ENCODE data around the gene NID1.
A peak's percentile ranks its signal among the peaks of the same experiment; 100 is the strongest.
"Not testable (repeated sequence)": the region's sequence is repeated elsewhere in the genome, so short reads cannot be mapped to it uniquely, and the experiment has no call there.

Gene NID1

DNA sequence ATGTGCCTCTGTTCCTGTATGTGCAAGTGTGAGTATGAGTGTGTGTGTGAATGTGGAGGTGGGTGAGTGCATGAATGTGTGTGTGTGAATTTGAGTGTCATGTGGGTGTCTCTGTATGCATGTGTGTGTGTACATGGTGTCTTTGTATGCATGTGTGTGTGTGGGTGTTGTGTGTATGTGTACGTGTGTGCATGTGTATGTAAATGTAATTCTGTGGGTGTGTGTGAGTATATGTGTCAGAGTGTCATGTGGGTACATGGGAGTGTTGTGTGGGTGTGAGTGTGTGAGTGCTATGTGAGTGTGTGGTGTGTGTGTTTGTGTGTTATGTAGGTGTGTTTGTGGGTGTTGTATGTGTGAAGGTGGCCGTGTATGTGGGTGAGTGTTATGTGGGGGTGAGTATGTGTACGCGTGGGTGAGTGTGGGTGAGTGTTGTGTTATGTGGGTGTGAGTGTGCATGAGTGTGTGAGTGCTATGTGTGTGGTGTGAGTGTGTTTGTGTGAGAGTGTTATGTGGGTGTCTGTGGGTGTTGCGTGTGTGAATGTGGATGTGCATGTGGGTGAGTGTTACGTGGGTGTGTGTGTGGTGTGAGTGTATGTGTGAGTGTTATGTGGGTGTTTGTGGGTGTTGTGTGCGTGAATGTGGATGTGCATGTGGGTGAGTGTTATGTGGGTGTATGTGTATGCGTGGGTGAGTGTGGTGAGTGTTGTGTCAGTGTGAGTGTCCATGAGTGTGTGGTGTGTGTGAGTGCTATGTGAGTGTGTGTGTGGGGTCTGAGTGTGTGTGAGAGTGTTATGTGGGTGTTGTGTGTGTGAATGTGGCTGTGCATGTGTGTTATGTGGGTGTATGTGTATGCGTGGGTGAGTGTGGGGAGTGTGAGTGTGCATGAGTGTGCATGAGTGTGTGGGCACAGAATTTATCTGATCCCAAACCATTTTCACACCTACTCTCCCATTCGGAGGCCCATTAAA, 36.6 kb upstream of the NID1 start:
- H3K27me3 Mint-ChIP-seq, result peaks cover 18% of the 10 kb centered on the region
- DNase-seq (ENCODE audit: low spot score in 2 of 2) (no peak), ATAC-seq (ENCODE audit: low read depth) (no peak)
- no peak overlapping the region for H3K4me3 Mint-ChIP-seq
- H3K36me3 Mint-ChIP-seq, result peaks cover 2% of the 10 kb centered on the region
- peaks cover 4% of the 10 kb centered on the region for H3K4me1 Mint-ChIP-seq
- H3K9me3 Mint-ChIP-seq, result peaks cover 4% of the 10 kb centered on the region
- H3K27ac Mint-ChIP-seq, result no peak overlapping the region

- Mint-ChIP-seq H3K27ac (no peak overlapping the region), H3K4me3 (no peak overlapping the region), H3K36me3 (peaks cover 2% of the 10 kb centered on the region), H3K4me1 (peaks cover 4% of the 10 kb centered on the region), H3K9me3 (peaks cover 6% of the 10 kb centered on the region), H3K27me3 (peaks cover 21% of the 10 kb centered on the region)
- DNase-seq (ENCODE audit: low spot score in 2 of 2), result no peak
- no peak for ATAC-seq (ENCODE audit: low read depth)
These were observed 35.9 kb upstream of the NID1 start for GRCh38 chr1:236100799-236101198.

DNA sequence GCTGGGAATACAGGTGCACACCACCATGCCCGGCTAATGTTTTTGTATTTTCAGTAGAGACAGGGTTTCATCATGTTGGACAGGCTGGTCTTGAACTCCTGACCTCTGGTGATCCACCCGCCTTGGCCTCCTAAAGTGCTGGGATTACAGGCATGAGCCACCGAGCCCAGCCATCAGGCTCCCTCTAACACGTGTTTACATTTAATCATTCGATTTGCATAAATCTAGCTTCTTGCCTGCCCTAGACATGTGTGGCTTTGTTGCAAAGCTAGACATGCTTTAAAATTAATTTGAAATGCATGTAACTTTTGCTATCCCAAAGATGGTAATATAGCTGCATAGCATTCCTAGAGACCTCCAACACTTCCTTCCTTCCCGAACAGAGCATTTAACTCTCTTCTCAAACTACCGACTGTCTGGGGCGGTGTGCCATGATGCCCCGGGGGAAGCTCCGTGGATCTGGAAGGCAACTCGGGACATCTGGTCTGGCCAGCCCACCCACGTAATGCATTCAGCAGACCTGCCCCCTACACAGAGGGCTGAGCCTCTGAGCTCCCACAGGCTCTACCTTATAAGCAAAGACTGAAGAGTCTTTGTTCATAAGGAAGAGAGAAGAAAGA, 34.6 kb upstream of the NID1 start:
- peaks cover 26% of the 10 kb centered on the region for H3K27me3 Mint-ChIP-seq
- H3K9me3 Mint-ChIP-seq, result peaks cover 7% of the 10 kb centered on the region
- no peak for DNase-seq (ENCODE audit: low spot score in 2 of 2)
- peaks cover 2% of the 10 kb centered on the region for H3K36me3 Mint-ChIP-seq
- ATAC-seq (ENCODE audit: low read depth), result no peak
- no peak overlapping the region for H3K27ac Mint-ChIP-seq
- H3K4me1 Mint-ChIP-seq, result peaks cover 4% of the 10 kb centered on the region
- H3K4me3 Mint-ChIP-seq, result no peak overlapping the region

- ATAC-seq (ENCODE audit: low read depth) (no peak), DNase-seq (ENCODE audit: low spot score in 2 of 2) (no peak)
- Mint-ChIP-seq H3K4me1 (peaks cover 2% of the 10 kb centered on the region), H3K9me3 (peaks cover 7% of the 10 kb centered on the region), H3K4me3 (no peak overlapping the region), H3K36me3 (peaks cover 2% of the 10 kb centered on the region), H3K27ac (no peak overlapping the region), H3K27me3 (peaks cover 27% of the 10 kb centered on the region)
These were observed 33.4 kb upstream of the NID1 start for GRCh38 chr1:236098267-236098666.

- not testable (repeated sequence) for H3K9me3 Mint-ChIP-seq, H3K4me1 Mint-ChIP-seq, H3K27ac Mint-ChIP-seq, H3K36me3 Mint-ChIP-seq, H3K4me3 Mint-ChIP-seq
- ATAC-seq (ENCODE audit: low read depth) (peak; percentile 43), DNase-seq (ENCODE audit: low spot score in 2 of 2) (peak; percentile 18 to 56)
- peaks cover 27% of the 10 kb centered on the region for H3K27me3 Mint-ChIP-seq
These were observed 32.0 kb upstream of the NID1 start for GRCh38 chr1:236096660-236097482.

DNA sequence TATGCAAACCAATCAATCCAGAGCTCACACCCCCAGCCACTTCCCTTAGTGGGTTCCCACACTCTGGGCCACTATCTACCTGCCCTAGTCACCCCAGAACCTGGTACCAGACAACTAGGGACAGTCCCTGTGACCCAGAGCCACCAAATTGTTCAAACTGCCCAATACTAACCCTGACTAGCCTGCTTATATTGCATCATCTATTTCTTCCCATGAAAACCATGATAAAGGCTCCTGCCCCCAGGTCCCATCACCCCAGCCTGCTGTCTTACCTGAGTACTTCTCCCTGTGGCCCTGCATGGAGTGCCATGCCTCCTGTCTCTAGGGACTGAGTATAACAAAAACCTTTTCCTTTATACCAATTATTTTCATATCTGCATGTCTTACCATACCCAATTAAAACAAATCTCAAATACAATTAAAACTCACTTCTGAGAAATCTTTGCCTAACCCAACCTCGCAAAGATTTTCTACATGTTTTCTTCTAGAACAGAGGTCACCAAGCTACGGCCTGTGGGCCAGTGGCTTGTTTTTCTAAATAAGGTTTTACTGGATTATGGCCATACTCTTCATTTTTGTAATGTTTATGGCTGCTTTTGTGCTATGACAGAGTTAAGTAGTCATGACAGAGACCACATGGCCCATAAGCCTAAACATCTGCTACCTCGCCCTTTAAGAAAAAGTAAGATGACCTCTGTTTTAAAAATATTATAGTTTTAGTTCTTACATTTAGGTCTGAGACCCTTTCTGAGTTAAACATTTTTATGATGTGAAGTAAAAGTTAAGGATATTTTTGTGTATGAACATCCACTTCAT, 31.0 kb upstream of the NID1 start:
- H3K27me3 Mint-ChIP-seq, result peaks cover 27% of the 10 kb centered on the region
- H3K4me1 Mint-ChIP-seq, result peaks cover 2% of the 10 kb centered on the region
- DNase-seq (ENCODE audit: low spot score in 2 of 2), result no peak
- H3K27ac Mint-ChIP-seq, result no peak overlapping the region
- peaks cover 7% of the 10 kb centered on the region for H3K9me3 Mint-ChIP-seq
- H3K4me3 Mint-ChIP-seq, result no peak overlapping the region
- ATAC-seq (ENCODE audit: low read depth), result no peak
- H3K36me3 Mint-ChIP-seq, result peaks cover 2% of the 10 kb centered on the region

GRCh38 chr1:236092899-236093298, 28.0 kb upstream of the NID1 start:
- Mint-ChIP-seq H3K4me3 (no peak overlapping the region), H3K36me3 (peaks cover 2% of the 10 kb centered on the region), H3K9me3 (peaks cover 7% of the 10 kb centered on the region), H3K4me1 (peaks cover 2% of the 10 kb centered on the region), H3K27ac (no peak overlapping the region), H3K27me3 (peaks cover 21% of the 10 kb centered on the region)
- DNase-seq (ENCODE audit: low spot score in 2 of 2), result no peak
- ATAC-seq (ENCODE audit: low read depth), result no peak

GRCh38 chr1:236091933-236092318, 27.0 kb upstream of the NID1 start:
- peaks cover 10% of the 10 kb centered on the region for H3K9me3 Mint-ChIP-seq
- H3K4me1 Mint-ChIP-seq, result no peaks in the 10 kb centered on the region
- no peak overlapping the region for H3K4me3 Mint-ChIP-seq

DNA sequence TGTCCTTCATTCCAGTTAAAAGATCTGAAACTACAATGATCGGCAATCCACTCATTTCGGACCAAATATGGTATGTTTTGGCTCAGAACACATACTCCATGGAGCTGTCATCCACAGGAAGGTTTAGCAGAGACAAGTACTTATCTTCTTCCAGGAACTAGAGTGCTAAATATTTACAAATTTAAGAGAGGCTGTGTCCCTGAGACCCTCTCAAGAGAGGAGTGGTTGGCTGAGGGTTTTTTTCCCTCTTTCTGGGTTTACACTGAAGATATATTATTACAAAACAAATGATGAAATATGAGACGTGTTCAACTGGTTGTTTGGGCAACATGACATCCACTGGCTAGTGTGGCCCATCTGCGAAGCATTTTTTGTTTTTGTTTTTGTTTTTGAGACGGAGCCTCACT, 25.9 kb upstream of the NID1 start:
- DNase-seq (ENCODE audit: low spot score in 2 of 2) (no peak), ATAC-seq (ENCODE audit: low read depth) (no peak)
- peaks cover 3% of the 10 kb centered on the region for H3K36me3 Mint-ChIP-seq
- no peaks in the 10 kb centered on the region for H3K4me1 Mint-ChIP-seq
- H3K27ac Mint-ChIP-seq, result no peak overlapping the region
- H3K9me3 Mint-ChIP-seq, result peaks cover 5% of the 10 kb centered on the region
- H3K4me3 Mint-ChIP-seq, result no peak overlapping the region
- H3K27me3 Mint-ChIP-seq, result peaks cover 14% of the 10 kb centered on the region

More at GRCh38 chr1:236091933-236092318, 27.0 kb upstream of the NID1 start:
- H3K27me3 Mint-ChIP-seq, result peaks cover 20% of the 10 kb centered on the region
- H3K27ac Mint-ChIP-seq, result no peak overlapping the region
- DNase-seq (ENCODE audit: low spot score in 2 of 2) (no peak), ATAC-seq (ENCODE audit: low read depth) (no peak)
- peaks cover 5% of the 10 kb centered on the region for H3K36me3 Mint-ChIP-seq

- no peak for DNase-seq (ENCODE audit: low spot score in 2 of 2)
- Mint-ChIP-seq H3K4me3 (no peak overlapping the region), H3K4me1 (no peaks in the 10 kb centered on the region), H3K36me3 (peaks cover 3% of the 10 kb centered on the region), H3K27ac (no peak overlapping the region), H3K9me3 (peaks cover 8% of the 10 kb centered on the region), H3K27me3 (peaks cover 12% of the 10 kb centered on the region)
- ATAC-seq (ENCODE audit: low read depth), result no peak
These were observed 24.3 kb upstream of the NID1 start for GRCh38 chr1:236089046-236089773.

- no peak for ATAC-seq (ENCODE audit: low read depth)
- H3K36me3 Mint-ChIP-seq, result peaks cover 3% of the 10 kb centered on the region
- H3K4me3 Mint-ChIP-seq, result no peak overlapping the region
- H3K27me3 Mint-ChIP-seq, result peaks cover 12% of the 10 kb centered on the region
- peaks cover 8% of the 10 kb centered on the region for H3K9me3 Mint-ChIP-seq
- H3K27ac Mint-ChIP-seq, result no peak overlapping the region
- DNase-seq (ENCODE audit: low spot score in 2 of 2), result no peak
- no peaks in the 10 kb centered on the region for H3K4me1 Mint-ChIP-seq
These were observed 21.6 kb upstream of the NID1 start for GRCh38 chr1:236086537-236086936.

DNA sequence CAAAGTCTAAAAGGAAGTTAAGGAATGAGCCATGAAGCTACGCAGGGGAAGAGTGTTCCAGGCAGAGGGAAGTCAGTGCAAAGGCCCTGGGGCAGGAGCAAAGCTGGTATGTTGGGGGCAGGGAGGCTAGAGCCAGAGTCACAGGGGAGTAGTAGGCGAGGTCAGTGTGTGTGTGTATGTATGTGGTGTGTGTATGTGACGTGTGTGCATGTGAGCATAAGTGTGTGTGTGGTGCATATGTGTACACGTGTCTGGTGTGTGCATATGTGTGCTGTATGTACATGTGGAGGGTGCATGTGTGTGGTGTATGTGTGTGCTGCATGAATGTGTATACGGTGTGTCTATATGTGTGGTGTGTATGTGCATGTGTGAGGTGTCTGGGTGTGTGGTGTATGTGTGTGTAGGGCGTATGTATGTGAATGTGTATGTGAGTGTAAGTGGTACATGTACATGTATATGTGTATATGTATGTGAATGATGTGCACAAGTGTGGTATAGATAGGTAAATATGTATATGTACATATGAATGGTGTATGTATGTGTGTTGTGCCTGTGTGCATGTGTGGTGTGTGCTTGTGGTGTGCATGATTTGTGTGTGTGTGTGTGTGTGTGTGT, 20.8 kb upstream of the NID1 start:
- peaks cover 12% of the 10 kb centered on the region for H3K27me3 Mint-ChIP-seq
- DNase-seq (ENCODE audit: low spot score in 2 of 2) (no peak), ATAC-seq (ENCODE audit: low read depth) (no peak)
- H3K36me3 Mint-ChIP-seq, result peaks cover 3% of the 10 kb centered on the region
- no peak overlapping the region for H3K4me3 Mint-ChIP-seq
- H3K4me1 Mint-ChIP-seq, result no peaks in the 10 kb centered on the region
- peaks cover 8% of the 10 kb centered on the region for H3K9me3 Mint-ChIP-seq
- H3K27ac Mint-ChIP-seq, result no peak overlapping the region
